ENCODE results near the gene IBTK.

GRCh38 chr6:82249381-82250253, 2.1 kb upstream of the IBTK start:
- TF ChIP-seq, protein P1, sequence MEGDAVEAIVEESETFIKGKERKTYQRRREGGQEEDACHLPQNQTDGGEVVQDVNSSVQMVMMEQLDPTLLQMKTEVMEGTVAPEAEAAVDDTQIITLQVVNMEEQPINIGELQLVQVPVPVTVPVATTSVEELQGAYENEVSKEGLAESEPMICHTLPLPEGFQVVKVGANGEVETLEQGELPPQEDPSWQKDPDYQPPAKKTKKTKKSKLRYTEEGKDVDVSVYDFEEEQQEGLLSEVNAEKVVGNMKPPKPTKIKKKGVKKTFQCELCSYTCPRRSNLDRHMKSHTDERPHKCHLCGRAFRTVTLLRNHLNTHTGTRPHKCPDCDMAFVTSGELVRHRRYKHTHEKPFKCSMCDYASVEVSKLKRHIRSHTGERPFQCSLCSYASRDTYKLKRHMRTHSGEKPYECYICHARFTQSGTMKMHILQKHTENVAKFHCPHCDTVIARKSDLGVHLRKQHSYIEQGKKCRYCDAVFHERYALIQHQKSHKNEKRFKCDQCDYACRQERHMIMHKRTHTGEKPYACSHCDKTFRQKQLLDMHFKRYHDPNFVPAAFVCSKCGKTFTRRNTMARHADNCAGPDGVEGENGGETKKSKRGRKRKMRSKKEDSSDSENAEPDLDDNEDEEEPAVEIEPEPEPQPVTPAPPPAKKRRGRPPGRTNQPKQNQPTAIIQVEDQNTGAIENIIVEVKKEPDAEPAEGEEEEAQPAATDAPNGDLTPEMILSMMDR (IDR thresholded peaks at IDR 0.05) = no peak
- TF ChIP-seq POLR2A (IDR thresholded peaks at IDR 0.05) = no peak
